PC-9 (cell line): ENCODE data around the gene ZDHHC20. TPM values are rescaled to one million over a fixed set of nuclear protein-coding genes. Genes with fewer than 3 reads are reported as not detected.

Experiments
- BruUV-seq: library from RNA; stranded (reverse); fragments of 400-500 nt; replicated peaks from 2 replicates; lab custom pipeline; 2021; lab: Mats Ljungman, UMichigan
- CTCF ChIA-PET: fragments of 300-600 bp; sonication (Branson Sonifier 250); formaldehyde crosslinking; loops from one replicate; lab custom pipeline; 2022; ENCODE audit warnings: antibody characterized with exemption; lab: Charles Lee
- POLR2A ChIA-PET: fragments of 300-600 bp; sonication (Branson Sonifier 250); formaldehyde crosslinking; loops from one replicate; lab custom pipeline; 2022; ENCODE audit warnings: antibody characterized with exemption; ENCODE audit not compliant: unreplicated experiment; lab: Charles Lee
- DNase-seq, 2 experiments: peaks; one replicate each; pipeline versions ENCODE4 v3.0.0 to v3.0.0-alpha.2; 2015 to 2022; ENCODE audit warnings: mixed read lengths in 1 of 2
- H2AFZ ChIP-seq: fragments of 200-600 bp; sonication (generic); 2 replicates; pipeline ENCODE4 v1.8.1; 2017; ENCODE audit warnings: antibody characterized with exemption
- H3F3A ChIP-seq: fragments of 200-600 bp; sonication (generic); 2 replicates; pipeline ENCODE4 v1.8.1; 2017; ENCODE audit warnings: antibody characterized with exemption, mild to moderate bottlenecking, low read depth; ENCODE audit not compliant: insufficient read depth
- H3K27ac ChIP-seq: fragments of 200-600 bp; sonication (generic); 2 replicates; pipeline ENCODE4 v1.6.1; 2016; ENCODE audit warnings: mixed run types
- H3K27me3 ChIP-seq: fragments of 200-600 bp; sonication (generic); 2 replicates; pipeline ENCODE4 v1.6.1; 2016; ENCODE audit warnings: low read depth, mixed run types; ENCODE audit not compliant: insufficient read depth
- H3K36me3 ChIP-seq: fragments of 200-600 bp; sonication (generic); 2 replicates; pipeline ENCODE4 v1.6.1; 2016; ENCODE audit warnings: low read depth, mixed run types
- H3K4me1 ChIP-seq: fragments of 200-600 bp; sonication (generic); replicated peaks from 2 replicates; pipeline ENCODE4 v1.6.1; 2016; ENCODE audit warnings: mixed run types; ENCODE audit not compliant: insufficient read depth
- H3K4me2 ChIP-seq: fragments of 200-600 bp; sonication (generic); 2 replicates; pipeline ENCODE4 v1.6.1; 2017; ENCODE audit warnings: mixed run types
- H3K4me3 ChIP-seq: fragments of 200-600 bp; sonication (generic); 2 replicates; pipeline ENCODE4 v1.6.1; 2016; ENCODE audit warnings: mixed run types
- H3K79me2 ChIP-seq: fragments of 200-600 bp; sonication (generic); 2 replicates; pipeline ENCODE4 v1.6.1; 2017; ENCODE audit warnings: low read depth, mixed run types
- H3K9me2 ChIP-seq: fragments of 200-600 bp; sonication (generic); 2 replicates; pipeline ENCODE4 v1.8.1; 2017; ENCODE audit warnings: mild to moderate bottlenecking; ENCODE audit not compliant: insufficient read depth
- H3K9me3 ChIP-seq: fragments of 200-600 bp; sonication (generic); 2 replicates; pipeline ENCODE4 v1.8.1; 2016; ENCODE audit warnings: low read depth; ENCODE audit not compliant: insufficient read depth
- H4K20me1 ChIP-seq: fragments of 200-600 bp; sonication (generic); 2 replicates; pipeline ENCODE4 v1.8.1; 2017; ENCODE audit not compliant: insufficient read depth
- EZH2 ChIP-seq: fragments of 200-600 bp; sonication (generic); IDR thresholded peaks from 2 replicates; pipeline ENCODE4 v1.8.0; 2017; ENCODE audit warnings: antibody characterized with exemption, low read depth
- intact Hi-C: fragments of 100-400 bp; cut with micrococcal nuclease; formaldehyde crosslinking; loops from one replicate; pipeline ENCODE4 v1.10.0; 2022; ENCODE audit not compliant: unreplicated experiment
- total RNA-seq: library from RNA; stranded (reverse); gene quantifications from 2 replicates; pipeline ENCODE4 v1.2.3, GENCODE V29; 2021
- TF ChIP-seq, protein P1 (sequence below): fragments of 200-600 bp; sonication (generic); conservative IDR thresholded peaks from 2 replicates; pipeline ENCODE4 v1.6.1; 2017; ENCODE audit warnings: mixed run types, antibody characterized with exemption, mild to moderate bottlenecking, moderate library complexity

Gene ZDHHC20
- total RNA-seq, 1 experiment from 2014 or later: 47.5 TPM

DNA sequence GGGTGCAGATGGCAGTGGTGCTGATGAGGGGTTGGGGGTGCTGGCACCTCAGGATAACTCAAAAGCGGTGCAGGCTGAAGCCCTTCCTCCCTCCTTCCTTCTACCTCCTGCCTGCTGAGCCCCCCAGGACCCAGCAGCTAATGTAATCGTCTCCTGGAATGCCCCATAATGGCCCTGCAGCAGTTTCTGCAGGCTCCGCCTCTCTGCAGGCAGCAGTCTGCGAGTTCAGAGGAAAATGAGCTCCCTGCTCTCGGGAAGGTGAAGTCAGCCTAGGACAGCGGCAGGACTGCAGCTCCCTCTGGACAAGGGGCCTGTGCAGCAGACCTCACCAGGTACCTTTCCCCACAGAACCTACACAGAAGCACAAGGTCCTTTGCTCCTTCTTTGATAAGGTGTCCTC is 130.9 kb downstream of the ZDHHC20 start:
- no peak for DNase-seq
- Histone ChIP-seq H3K79me2 (no peaks in the 10 kb centered on the region), H3F3A (no peaks in the 10 kb centered on the region), H3K4me1 (no peaks in the 10 kb centered on the region), H3K9me2 (no peaks in the 10 kb centered on the region), H3K4me3 (no peak overlapping the region), H3K27me3 (no peaks in the 10 kb centered on the region), H3K27ac (no peak overlapping the region), H4K20me1 (no peaks in the 10 kb centered on the region), H2AFZ (no peak overlapping the region), H3K4me2 (no peak overlapping the region), H3K36me3 (no peaks in the 10 kb centered on the region), H3K9me3 (no peaks in the 10 kb centered on the region)
- CTCF ChIA-PET: no interaction called here
- intact Hi-C loops: no loop called here
- POLR2A ChIA-PET: no interaction called here
- TF ChIP-seq, protein P1, sequence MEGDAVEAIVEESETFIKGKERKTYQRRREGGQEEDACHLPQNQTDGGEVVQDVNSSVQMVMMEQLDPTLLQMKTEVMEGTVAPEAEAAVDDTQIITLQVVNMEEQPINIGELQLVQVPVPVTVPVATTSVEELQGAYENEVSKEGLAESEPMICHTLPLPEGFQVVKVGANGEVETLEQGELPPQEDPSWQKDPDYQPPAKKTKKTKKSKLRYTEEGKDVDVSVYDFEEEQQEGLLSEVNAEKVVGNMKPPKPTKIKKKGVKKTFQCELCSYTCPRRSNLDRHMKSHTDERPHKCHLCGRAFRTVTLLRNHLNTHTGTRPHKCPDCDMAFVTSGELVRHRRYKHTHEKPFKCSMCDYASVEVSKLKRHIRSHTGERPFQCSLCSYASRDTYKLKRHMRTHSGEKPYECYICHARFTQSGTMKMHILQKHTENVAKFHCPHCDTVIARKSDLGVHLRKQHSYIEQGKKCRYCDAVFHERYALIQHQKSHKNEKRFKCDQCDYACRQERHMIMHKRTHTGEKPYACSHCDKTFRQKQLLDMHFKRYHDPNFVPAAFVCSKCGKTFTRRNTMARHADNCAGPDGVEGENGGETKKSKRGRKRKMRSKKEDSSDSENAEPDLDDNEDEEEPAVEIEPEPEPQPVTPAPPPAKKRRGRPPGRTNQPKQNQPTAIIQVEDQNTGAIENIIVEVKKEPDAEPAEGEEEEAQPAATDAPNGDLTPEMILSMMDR: no peak
- TF ChIP-seq EZH2: no peak
- BruUV-seq: no TSS peak

DNA sequence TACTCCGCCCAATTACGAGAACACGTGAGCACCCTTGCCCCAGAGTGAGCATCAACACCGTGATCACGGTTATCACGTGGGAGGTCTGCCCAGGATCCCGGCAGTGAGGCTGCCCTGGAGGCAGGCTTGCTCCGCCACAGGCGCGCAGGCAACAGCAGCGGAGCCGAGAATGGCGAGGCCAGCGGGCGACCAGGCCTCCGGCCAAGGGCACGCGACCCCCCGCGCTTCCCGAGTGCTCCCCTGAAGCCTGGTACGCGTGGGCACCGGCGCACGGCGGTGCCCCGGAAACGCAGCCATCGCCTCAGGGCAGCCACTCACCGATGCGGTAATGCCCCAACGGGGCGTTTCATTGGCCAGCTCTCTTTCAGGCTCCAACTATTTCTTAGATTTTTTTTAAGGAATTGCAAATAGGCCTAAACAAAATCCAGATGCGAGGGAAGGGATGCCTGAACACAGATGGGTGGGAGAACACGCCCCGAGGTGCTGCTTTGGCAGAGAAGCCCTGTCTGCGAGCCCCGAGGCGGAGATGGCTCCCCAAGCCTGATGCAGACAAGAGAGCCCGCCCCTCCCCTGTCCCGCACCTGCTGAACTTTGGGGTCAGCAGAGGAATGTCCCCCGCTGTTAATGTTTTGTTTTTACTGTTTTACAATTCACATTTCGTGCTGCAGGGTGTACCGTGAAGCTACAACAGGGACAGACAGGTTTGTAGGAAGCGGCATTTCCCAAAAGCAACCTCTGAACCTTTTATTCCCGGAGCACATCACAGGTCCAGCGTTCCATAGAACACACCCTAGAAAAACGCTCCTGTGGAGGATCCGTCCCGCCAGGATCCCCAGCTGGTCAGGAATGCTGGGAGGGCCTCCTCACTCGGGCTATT is 132.7 kb downstream of the ZDHHC20 start:
- TF ChIP-seq EZH2: no peak
- TF ChIP-seq, protein P1: no peak
- no peaks in the 10 kb centered on the region for H3K36me3 ChIP-seq
- no TSS peak for BruUV-seq
- ChIA-PET POLR2A (no interaction called here), CTCF (interaction anchor here (1.2 kb wide), 1 partner anchor 29 kb away, joined by 3 read pairs; no protein-coding TSS in a partner anchor)
- no peak overlapping the region for H3K27ac ChIP-seq
- no peaks in the 10 kb centered on the region for H4K20me1 ChIP-seq
- intact Hi-C loops: no loop called here
- peak; percentile 52 to 56 for DNase-seq
- H2AFZ ChIP-seq: peak overlapping the region; percentile 77
- H3K79me2 ChIP-seq: no peaks in the 10 kb centered on the region
- no peaks in the 10 kb centered on the region for H3K9me2 ChIP-seq
- no peaks in the 10 kb centered on the region for H3K27me3 ChIP-seq
- H3K4me2 ChIP-seq: peak overlapping the region; percentile 76
- peak overlapping the region; percentile 51; the same call in 1 of the 2 replicates for H3K4me3 ChIP-seq
- no peaks in the 10 kb centered on the region for H3F3A ChIP-seq
- no peaks in the 10 kb centered on the region for H3K9me3 ChIP-seq
- no peaks in the 10 kb centered on the region for H3K4me1 ChIP-seq

DNA sequence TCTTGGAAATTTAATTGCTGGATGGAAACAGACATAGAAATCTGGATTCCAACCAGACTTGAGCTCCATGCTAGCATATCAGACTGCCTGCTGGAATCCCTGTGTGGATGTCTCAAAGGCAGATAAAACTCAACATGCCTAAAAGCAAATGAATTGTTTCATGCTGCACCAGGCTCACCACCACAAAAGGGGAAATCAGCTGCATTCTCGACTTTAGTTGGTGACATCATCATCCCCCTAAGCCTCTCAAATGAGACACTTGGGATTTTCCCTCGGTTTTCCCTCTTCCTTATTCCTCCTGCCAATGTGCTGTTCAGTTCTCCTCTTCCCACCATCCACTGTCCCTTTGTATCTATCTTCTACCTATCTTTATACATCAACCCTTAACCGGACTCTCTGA is 134.3 kb downstream of the ZDHHC20 start:
- Histone ChIP-seq H3K27me3 (no peaks in the 10 kb centered on the region), H3K36me3 (no peaks in the 10 kb centered on the region), H3K27ac (no peak overlapping the region), H3K79me2 (no peaks in the 10 kb centered on the region), H3K9me2 (no peaks in the 10 kb centered on the region), H4K20me1 (no peaks in the 10 kb centered on the region), H3K9me3 (no peaks in the 10 kb centered on the region), H3K4me2 (no peak overlapping the region), H2AFZ (no peak overlapping the region), H3K4me1 (no peaks in the 10 kb centered on the region), H3F3A (no peaks in the 10 kb centered on the region), H3K4me3 (no peak overlapping the region)
- no peak for TF ChIP-seq EZH2
- TF ChIP-seq, protein P1: no peak
- ChIA-PET CTCF (no interaction called here), POLR2A (no interaction called here)
- intact Hi-C loops: no loop called here
- DNase-seq: no peak
- BruUV-seq: no TSS peak
